Measurements from ENCODE around the gene PRKAA1.

DNA sequence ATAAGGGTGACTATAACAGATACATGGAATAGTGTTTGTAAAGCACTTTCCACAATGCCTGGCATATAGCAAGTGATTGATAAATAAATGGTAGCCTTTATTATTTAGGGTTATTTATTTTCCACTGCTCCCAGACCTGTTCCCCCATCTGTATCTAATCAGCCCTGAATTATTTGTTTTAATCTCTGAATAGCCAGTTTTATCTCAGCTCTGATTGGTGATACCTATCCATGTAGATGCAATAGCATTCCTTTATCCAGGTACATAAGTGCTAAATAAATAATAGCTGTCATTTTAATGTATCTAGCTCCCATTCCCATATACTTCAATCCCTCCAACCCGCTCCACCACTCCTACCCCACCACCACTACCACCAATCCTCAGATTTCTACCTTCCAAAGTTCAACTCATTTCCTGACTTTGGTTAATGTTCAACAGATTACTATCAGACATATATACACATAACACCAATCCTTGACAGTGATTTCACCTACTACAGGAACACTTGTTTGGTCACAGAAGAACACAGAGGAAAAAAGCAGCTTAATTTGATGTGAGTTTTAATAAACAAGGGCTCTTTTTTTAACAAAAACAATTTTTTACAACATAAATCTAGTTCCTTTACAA is 14.0 kb downstream of the PRKAA1 start:
- TF ChIP-seq POLR2A (IDR thresholded peaks at IDR 0.05; ENCODE audit: low read depth, low read length): no peak
- no peak for TF ChIP-seq POLR2AphosphoS5 (IDR thresholded peaks at IDR 0.05; ENCODE audit: low read depth, low read length)

Measured in GM12892 (cell line).